ENCODE measurements around the gene RXFP3. TPM values are rescaled to one million over a fixed set of nuclear protein-coding genes. Genes with fewer than 3 reads are reported as not detected.
"Not testable (repeated sequence)": the region's sequence is repeated elsewhere in the genome, so short reads cannot be mapped to it uniquely, and the experiment has no call there.

The RXFP3 gene, protein sequence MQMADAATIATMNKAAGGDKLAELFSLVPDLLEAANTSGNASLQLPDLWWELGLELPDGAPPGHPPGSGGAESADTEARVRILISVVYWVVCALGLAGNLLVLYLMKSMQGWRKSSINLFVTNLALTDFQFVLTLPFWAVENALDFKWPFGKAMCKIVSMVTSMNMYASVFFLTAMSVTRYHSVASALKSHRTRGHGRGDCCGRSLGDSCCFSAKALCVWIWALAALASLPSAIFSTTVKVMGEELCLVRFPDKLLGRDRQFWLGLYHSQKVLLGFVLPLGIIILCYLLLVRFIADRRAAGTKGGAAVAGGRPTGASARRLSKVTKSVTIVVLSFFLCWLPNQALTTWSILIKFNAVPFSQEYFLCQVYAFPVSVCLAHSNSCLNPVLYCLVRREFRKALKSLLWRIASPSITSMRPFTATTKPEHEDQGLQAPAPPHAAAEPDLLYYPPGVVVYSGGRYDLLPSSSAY
- not detected in 2 replicates for total RNA-seq (2014; rRNA removed; shearing (Covaris generic))

DNA sequence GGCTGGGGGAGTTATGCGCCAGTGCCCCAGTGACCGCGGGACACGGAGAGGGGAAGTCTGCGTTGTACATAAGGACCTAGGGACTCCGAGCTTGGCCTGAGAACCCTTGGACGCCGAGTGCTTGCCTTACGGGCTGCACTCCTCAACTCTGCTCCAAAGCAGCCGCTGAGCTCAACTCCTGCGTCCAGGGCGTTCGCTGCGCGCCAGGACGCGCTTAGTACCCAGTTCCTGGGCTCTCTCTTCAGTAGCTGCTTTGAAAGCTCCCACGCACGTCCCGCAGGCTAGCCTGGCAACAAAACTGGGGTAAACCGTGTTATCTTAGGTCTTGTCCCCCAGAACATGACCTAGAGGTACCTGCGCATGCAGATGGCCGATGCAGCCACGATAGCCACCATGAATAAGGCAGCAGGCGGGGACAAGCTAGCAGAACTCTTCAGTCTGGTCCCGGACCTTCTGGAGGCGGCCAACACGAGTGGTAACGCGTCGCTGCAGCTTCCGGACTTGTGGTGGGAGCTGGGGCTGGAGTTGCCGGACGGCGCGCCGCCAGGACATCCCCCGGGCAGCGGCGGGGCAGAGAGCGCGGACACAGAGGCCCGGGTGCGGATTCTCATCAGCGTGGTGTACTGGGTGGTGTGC is at the start of gene RXFP3:
TSS of gene RXFP3 (plus strand) at position 6 of the 636 bp plus-strand sequence. CDS start at position 361, 355 bp downstream.
- no peak for DNase-seq (ENCODE audit: low read depth)

DNA sequence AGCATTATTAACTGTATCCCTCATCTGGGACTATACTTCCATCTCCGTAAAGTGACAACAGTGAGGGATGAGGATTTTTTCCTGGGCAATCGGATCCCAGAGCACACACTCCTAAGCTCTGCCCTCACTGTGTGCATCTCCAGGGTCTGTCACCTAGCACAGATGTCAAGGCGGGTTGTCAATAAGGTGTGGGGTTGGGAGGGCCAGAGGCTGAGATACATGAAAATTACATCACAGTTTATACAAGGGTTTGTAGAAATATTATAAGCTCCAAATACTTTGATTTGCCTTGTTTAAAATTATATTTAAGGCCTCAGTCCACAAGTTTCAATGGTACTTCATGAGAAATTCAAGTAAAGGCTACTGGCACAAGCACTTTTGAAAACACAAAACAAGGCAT is 48.9 kb upstream of the RXFP3 start:
- no peak for DNase-seq (ENCODE audit: low read depth)

DNA sequence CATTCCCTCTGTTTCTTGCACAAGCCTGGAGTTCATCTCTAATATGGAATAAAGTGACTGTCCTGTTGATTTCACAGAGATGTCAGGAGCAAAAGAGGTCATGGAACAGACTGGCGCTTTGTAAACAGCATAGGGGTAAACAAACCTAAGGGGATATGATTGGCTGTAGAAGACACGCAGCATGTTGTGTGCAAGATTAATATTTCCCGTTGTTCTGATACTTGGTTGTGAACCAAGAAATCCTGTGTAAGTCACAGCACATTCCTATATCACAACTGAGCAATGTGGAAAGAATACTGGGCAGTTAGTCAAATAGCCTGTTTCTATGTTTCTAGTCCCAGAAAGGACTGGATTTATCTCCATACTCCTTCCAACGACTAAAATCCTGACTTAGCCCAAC is 47.6 kb upstream of the RXFP3 start:
- peak; percentile 15 for DNase-seq (ENCODE audit: low read depth)

DNA sequence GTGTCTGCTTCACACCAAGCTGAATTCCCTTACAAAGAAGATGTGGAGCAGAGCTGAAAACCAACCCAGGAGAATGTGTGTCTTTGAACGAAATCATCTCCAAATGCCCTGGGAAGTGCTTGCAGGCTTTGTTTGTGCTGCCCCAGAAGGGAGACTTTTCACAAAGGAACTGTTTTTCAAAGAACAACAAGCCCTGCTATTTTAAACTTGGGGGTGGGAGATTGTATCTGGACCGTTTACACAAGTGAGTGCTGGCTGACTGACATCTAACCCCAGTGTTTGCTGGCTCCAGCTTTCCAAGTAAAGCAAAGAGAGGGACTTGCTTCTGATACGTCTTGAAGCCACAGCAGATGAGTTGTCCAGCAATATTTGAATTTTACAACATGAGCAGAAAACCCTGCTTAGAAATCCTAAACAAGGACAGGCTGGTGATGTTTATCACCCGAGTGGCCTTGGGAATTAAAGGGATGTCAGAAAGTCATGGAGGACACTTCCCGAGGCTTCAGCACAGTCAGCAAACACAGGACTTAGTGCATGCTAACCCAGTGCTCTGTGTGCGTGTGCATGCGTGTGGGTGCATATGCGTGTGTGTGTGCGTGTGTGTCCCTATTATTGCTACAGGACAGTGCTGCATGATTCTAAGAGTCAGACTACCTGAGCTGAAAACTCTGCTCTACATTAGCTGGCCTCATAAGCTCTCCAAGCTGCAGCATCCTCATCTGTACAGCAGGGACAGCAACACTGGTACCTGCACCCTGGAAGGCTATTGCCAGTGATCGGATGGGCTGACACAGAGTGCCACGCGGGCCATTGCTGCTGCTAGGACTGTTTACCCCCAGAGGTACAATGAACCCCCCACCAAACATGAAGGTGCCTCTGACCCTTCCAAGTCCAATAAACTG is 45.8 kb upstream of the RXFP3 start:
- peak; percentile 57 for DNase-seq (ENCODE audit: low read depth)

DNA sequence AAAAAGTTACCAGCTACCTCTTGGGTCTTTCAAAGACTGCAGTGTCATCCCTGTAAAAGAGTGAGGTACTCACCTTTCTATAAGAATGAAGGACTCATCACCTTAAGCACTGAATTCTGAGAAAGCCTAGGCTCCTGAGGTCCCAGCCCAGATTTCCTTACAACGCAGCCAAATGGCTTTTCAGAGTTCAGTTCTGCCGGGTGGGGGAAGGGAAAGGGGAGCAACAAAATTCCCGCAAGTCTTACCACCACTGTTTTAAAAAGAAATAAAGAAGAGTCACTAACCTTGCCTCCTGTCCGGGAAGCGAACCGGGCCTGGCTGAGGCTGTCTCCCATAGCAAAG is 44.8 kb upstream of the RXFP3 start:
- no peak for DNase-seq (ENCODE audit: low read depth)

DNA sequence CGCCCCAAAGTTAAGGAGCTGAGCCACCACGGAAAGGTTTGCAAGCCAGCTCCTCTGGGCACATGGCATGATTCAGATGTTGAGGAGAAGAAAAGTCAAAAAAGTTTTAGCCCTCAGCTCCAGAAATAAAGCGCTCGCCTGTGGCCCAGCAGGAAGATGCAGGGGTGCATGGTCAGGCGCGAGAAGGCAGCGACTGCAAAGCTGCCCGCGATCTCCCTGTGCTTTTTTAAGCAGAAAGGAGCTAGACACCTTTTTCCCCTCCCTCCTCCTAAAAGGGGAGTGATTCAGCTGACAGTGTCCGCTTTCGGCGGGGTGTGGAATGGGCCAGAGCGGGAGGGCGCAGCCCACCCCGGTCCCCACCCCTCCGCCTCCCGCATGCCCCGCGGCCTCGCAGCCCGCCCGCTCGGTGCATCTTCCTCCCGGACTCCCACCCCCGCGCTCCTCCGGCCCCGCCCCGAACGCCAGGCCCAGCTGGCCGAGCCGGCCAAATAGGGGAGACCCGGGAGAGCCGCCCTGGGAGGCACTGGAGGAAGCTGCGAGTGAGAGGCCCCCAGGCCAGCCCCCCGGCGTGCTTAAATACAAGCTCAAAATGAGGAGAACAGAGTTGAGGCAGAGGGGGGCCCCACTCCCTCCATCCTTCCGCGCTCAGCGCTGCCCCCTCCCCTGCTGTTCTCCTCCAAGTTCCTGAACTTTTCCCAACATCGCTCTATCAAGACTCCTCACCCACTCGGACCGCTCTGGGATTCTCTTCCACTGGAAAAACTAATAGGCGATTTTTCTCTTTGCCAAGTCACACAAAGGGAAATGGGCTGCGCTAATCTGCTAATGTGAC is 44.2 kb upstream of the RXFP3 start, which contains the start of gene ADAMTS12:
TSS of gene ADAMTS12 (minus strand) at position 203 of the 832 bp plus-strand sequence. CDS start at position 69, 134 bp downstream.
- peak; percentile 77 for DNase-seq (ENCODE audit: low read depth)

DNA sequence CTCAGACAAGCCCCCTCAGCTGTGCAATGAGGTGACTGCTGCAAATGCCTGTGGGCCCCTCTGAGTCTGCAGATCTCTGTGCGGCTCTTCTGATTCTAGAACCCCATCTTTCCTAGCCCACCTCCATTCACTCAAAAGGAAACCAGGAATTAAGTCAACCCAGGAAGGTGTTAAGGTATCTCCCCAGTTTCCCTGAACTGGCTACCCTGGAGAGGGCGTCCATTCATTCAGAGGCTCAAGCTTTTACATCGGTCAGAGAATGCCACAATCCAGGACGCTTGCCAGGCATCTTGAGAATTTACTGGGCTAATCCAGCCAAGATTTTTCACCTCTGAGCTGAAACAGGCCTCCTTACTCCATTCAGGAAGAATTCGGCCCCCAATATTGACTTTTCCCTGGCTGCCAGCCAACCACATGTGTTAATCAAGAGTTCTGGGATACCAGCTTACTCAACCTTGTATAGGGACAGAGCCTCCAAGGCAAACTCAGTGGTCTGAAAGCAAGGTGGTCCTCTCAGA is 43.5 kb upstream of the RXFP3 start:
- peak; percentile 98 for DNase-seq (ENCODE audit: low read depth)

DNA sequence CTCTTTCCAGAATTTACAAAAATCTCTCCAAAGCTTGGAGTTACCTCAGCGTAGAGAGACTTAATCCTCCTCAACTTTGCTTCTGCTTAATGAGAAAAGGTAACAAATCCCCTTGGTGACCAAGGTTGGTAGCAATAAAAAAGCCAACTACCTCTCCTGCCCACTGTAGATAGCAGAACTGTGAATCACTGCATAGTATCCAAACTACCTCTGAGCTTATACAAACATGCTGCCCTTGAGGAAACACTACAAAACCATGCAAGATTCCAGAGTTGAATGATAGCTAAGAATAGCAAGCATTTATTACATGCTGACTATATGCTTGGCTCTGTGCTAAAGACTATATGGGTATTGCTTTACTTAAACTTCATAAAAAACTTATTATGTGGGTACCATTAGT is 41.6 kb upstream of the RXFP3 start:
- DNase-seq (ENCODE audit: low read depth) = peak; percentile 89

DNA sequence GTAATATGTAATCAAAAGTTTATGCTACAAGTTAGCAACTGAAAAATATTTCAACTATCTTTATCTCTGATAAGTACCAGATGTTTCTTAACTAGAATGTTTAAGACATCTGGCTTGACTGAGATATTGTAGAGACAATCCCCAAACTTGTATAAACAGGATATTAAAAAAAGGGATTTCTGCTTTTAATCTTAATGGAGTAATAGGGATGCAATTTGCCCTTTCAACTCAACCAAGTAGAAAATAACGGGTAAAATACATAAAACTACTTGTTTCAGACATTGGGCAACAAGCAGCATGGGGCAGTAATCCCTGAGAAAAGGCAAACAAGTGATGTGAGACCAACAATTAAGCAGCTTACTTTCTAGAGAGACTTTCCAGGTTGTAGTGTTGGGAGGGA is 35.0 kb upstream of the RXFP3 start:
- DNase-seq (ENCODE audit: low read depth) = no peak

DNA sequence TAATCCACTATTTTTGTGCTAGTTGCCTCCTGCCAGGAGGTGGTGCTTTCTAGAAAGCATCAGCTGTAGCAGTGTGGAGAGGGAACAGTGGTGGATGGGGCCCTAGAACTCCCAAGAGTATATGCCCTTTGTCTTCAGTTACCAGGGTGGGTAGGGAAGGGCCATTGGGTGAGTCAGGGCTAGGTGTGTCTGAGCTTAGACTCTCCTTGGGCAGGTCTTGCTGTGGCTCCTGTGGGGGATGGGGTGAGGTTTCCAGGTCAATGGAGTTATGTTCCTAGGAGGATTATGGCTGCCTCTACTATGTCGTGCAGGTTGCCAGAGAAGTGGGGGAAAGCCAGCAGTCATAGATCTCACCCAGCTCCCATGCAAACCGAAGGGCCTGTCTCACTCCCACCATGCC is 33.1 kb upstream of the RXFP3 start:
- DNase-seq (ENCODE audit: low read depth) = peak; percentile 57

DNA sequence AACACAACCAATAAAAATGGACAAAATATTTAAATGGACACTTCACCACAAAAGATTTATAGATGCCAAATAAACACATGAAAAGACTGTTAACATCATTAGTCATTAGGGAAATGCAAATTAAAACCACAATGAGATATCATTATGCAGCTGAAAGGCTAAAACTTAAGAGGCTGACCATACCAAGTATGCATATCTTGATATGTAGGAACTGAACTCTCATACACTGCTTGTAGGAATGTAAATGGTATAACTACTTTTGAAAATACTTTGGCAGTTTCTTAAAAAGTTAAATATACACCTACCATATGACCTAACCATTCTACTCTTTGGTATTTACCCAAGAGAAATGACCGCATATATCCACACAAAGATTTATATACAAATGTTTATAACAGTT is 30.8 kb upstream of the RXFP3 start:
- peak; percentile 76 for DNase-seq (ENCODE audit: low read depth)

DNA sequence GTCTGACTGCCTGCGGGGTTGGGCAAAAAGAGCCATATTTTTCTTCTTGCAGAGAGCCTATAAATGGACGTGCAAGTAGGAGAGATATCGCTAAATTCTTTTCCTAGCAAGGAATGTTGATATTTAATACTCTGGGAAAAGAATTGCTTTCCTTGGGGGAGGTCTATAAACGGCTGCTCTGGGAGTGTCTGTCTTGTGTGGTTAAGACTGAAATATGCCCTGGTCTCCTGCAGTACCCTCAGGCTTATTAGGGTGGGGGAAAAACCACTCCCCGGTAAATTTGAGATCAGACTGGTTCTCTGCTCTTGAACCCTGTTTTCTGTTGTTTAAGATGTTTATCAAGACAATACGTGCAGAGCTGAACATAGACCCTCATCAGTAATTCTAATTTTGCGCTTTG is 29.9 kb upstream of the RXFP3 start:
- DNase-seq (ENCODE audit: low read depth) = peak; percentile 44

DNA sequence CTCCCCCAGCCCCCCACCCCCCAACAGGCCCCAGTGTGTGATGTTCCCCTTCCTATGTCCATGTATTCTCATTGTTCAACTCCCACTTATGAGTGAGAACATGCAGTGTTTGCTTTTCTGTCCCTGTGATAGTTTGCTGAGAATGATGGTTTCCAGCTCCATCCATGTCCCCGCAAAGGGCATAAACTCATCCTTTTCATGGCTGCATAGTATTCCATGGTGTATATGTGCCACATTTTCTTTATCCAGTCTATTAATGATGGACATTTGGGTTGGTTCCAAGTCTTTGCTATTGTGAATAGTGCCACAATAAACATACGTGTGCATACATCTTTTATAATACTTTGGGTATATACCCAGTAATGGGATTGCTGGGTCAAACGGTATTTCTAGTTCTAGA is 21.3 kb upstream of the RXFP3 start:
- DNase-seq (ENCODE audit: low read depth) = not testable (repeated sequence)

DNA sequence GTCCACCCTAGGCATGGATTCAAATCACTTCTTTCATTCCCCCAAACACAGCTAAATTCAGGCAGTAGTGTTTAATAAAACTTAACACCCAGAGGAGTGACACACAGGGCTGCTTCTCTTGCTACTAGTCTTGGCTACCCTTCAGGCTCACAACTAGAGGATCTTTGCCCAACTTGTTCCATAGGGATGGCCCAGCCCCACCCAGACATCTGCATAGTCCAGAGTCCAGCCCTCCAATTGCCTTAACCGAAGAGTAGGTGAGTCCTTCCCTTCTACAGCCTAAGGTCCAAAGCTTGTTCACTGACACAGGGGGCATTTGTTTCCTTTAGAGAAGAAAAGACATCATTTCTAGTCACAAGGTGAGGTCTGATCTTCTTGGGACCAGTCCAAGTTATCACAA is 15.2 kb upstream of the RXFP3 start:
- DNase-seq (ENCODE audit: low read depth) = no peak

DNA sequence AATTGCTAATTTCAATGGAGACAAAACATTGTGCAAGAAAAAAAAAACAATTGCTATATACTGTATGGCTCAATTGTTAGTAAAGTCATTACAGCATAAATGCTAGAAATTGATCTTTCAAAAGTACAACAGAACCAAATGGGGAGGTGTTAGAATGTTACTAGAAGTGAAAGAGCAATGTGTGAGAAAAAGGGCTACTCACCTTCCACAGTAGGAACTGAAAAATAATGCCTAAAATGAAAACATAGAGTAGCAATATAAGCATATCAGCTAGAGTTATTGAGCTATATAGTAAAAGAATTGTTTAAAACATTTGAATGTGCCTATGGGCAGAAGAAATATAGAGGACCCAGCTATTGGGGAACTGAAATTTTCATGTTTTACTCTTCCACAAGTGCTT is 10.9 kb upstream of the RXFP3 start:
- no peak for DNase-seq (ENCODE audit: low read depth)

DNA sequence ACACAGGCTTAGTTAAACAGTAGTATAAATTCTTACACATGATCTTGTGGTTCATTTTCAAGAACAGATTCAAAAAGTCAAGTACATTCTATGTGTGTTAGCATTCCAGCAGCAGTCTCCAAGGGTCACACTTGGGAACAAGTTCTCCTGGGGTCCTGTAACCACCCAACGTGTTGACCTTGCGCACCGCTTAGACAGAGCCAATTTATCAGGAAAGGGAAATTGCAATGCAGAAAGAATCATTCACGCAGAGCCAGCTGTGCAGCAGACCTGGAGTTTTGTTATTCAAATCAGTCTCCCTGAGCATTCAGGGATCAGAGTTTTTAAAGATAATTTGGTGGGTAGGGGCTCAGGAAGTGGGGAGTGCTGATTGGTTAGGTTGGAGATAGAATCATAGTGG is 8.5 kb upstream of the RXFP3 start:
- no peak for DNase-seq (ENCODE audit: low read depth)

DNA sequence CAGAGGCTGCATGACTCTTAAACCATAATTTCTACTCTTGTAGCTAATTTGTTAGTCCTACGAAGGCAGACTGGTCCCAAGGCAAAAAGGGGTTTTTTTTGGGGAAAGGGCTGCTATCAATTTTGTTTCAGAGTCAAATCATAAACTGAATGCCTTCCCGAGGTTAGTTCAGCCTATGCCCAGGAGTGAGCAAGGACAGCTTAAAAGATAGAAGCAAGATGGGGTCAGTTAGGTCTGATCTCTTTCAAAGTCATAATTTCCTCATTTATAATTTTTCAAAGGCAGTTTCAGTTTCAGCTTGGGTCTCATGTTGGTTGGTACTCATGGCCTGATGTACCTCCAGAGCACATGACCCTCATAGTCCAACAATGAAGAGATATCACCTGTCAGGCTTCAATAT is 7.9 kb upstream of the RXFP3 start:
- no peak for DNase-seq (ENCODE audit: low read depth)

DNA sequence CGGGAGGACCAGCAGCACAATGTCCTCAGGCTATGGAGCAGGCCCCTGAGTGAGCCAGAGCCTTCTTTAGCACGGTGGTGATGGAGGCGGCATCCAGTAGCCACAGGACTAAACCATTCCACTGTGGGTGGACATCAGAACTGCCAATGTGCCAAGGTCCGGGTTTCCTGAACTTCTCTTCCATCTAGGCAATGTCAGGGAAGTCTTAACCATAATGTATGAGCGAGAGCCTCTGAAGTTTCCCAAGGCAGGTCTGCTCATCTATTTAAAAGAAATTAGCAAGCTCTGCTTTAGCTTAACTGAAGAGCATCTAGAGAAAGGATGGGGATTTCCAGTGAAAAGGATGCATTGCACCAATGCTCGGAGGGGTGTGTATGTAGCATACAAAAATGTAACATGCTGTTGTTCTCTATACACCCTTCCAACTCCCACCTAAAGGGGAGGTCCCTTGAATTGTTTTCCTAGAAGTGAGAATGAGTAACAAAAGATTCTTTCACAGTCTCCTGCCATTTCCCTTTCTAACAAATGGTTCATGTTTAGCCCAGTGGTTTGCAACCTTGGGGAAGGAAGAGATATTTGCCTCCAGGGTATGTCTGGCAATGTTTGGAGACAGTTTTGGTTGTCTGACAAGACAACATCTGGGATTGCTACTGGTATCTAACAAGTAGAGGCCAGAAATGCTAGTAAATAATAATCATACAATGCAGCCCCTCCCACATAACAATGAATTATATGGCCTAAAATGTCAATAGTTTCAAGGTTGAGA is 6.1 kb upstream of the RXFP3 start:
- peak; percentile 59 for DNase-seq (ENCODE audit: low read depth)

DNA sequence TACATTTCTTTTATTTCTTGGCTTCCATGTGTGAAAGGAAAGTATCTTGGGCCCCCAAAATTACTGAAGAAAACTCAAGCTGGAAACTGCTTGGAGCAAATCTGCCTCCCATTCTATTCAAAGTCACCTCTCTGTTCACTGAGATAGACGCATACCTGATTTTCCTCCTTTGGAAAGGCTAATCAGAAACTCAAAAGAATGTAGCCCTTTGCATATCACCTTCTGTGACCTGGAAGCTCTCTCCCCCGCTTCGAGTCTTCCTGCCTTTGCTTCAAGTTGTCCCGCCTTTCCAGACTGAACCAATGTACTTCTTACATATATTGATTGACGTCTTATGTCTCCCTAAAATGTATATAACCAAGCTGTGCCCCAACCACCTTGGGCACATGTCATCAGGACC is 5.0 kb upstream of the RXFP3 start:
- DNase-seq (ENCODE audit: low read depth) = no peak

DNA sequence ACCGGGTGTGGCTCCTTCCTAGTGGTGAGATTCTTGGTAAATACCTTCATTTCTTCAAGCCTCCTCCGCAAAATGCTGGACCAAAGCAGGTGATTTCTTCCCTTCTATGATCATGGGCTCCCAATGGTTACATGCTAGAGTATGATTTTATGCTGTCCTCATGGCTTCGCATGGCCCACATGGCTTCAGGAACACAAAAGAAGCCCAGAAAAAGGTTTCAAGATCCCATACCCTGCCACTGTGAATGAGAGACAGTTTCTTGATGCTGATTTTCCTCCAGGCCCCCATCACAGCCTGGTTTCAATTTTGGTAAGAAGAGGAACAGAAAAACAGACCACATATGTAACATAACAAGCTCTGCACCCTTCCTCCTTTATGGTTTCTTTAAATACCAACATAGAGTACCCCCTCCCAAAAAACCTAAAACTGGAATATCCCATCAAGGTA is 2.4 kb upstream of the RXFP3 start:
- no peak for DNase-seq (ENCODE audit: low read depth)

All from M059J (cell line).